GM21737 (cell line): ENCODE data around the gene CRK.
"Not testable (repeated sequence)": the region's sequence is repeated elsewhere in the genome, so short reads cannot be mapped to it uniquely, and the experiment has no call there.

Experiments
- ATAC-seq: cut with Tn5 transposase; IDR thresholded peaks from one replicate; pipeline ENCODE4 v1.9.1; 2021; ENCODE audit warnings: mild to moderate bottlenecking, moderate library complexity; ENCODE audit not compliant: unreplicated experiment

Gene CRK

GRCh38 chr17:1431631-1432104 is 24.4 kb downstream of the CRK start:
- no peak for ATAC-seq

- no peak for ATAC-seq
These were observed 32.4 kb downstream of the CRK start for GRCh38 chr17:1423456-1424135.

- ATAC-seq: no peak
These were observed 33.1 kb downstream of the CRK start for GRCh38 chr17:1422885-1423284.

DNA sequence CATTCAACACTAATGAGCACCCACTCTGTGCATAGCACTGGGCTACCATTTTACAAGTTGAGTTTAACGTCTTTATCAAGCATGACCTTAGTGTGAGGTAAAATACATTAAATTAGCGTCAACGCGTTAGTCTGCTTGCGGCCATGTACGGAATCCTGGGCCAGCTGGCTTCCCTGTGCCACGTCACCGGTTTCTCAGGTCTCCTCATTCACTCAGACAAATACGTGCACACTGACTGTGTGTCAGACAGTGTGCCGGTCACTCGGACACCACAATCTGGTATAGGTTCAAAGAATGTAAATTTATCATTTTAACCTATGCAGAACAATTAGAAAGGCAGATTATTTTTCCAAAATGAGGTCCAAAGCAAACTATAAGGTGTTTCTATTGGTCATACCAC is 34.6 kb downstream of the CRK start:
- no peak for ATAC-seq

DNA sequence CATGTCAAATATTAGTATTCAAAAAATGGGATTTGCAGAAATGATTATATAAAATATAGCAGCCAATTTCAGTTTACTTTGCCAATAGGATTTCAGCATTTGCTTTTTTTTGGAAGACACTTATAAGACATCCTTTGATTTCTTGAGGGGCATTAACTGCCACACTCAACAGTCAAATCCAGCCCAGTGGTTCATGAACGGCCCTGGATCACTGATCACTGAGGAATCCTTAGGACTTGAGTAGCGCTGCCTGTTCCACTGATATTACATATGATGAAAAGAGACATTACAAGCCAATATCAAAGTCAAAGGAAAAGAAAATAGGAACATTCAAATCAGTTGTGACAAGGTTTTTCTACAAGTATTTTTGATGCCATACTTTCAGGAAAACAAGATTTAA is 35.1 kb downstream of the CRK start:
- ATAC-seq: no peak

GRCh38 chr17:1420163-1420562 is 35.9 kb downstream of the CRK start:
- no peak for ATAC-seq

- not testable (repeated sequence) for ATAC-seq
These were observed 37.6 kb downstream of the CRK start for GRCh38 chr17:1418476-1418875.

DNA sequence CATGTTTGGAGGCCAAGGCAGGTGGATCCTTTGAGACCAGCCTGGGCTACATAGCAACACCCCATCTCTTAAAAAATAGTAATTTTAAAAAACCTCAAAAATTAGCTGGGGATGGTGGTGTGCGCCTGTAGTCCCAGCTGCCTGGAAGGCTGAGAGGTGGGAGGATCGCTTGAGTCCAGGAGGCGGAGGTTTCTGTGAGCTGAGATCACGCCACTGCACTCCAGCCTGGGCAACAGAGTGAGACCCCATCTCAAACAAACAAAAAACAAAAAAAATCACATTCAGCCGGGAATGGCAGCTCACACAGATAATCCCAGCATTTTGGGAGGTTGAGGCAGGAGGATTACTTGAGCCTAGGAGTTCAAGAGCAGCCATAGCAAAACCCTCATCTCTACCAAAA is 39.6 kb downstream of the CRK start:
- no peak for ATAC-seq

- ATAC-seq: no peak
These were observed 41.4 kb downstream of the CRK start for GRCh38 chr17:1414634-1415033.

DNA sequence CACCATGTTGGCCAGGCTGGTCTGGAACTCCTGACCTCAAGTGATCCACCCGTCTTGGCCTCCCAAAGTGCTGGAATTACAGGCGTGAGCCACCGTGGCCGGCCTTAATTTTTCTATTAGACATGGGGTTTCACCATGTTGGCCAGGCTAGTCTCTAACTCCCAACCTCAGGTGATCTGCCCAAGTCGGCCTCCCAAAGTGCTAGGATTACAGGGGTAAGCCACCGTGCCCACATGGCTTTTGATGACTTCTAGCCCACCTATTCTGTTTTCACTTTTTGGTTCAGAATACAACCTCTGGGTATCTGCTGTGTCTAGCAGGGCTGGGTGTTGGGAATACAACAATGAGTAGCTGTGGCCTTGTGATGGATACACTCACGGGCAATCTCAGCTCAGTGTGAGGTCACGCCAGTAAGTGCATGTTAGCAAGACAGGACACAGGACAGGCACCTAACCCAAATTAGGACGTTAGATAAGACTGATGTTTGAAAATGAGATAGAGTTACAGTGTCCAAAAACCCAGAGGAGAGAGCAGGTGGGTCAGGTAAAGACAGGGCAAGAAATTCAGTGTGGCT is 41.9 kb downstream of the CRK start:
- no peak for ATAC-seq

GRCh38 chr17:1413281-1413791 is 42.7 kb downstream of the CRK start:
- ATAC-seq: no peak

DNA sequence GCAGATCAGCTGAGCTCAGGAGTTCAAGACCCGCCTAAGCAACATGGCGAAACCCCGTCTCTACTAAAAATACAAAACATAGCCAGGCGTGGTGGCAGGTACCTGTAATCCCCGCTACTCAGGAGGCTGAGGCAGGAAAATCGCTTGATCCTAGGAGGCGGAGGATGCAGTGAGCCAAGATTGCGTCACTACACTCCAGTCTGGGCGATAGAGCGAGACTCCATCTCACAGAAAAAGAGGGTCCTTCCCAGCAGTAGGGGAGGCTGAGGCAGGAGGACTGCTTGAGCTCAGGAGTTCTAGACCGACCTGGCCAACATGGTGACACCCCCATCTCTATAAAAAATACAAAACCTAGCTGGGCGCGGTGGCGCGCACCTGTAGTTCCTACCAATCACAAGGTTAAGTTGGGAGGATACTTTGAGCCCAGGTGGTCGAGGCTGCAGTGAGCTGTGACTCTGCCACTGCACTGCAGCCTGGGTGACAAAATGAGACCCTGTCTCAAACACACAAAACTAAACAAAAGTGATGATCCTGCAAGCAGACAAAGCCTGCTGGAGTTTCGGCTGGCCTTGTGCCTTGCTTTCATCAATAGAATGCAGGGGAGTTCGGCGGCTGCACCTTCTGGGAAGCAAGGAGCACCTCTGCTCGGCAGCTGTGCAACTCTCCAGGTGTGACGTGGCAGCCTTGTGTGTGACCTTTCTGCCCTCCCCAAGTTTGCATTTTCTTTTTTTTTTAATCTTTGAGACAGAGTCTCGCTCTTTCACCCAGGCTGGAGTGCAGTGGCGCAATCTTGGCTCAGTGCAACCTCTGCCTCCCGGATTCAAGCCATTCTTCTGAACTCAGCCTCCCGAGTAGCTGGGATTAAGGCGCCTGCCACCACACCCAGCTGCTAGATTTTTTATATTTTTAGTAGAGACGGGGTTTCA is 43.6 kb downstream of the CRK start:
- ATAC-seq: no peak

GRCh38 chr17:1402262-1402586 is 53.8 kb downstream of the CRK start:
- no peak for ATAC-seq

DNA sequence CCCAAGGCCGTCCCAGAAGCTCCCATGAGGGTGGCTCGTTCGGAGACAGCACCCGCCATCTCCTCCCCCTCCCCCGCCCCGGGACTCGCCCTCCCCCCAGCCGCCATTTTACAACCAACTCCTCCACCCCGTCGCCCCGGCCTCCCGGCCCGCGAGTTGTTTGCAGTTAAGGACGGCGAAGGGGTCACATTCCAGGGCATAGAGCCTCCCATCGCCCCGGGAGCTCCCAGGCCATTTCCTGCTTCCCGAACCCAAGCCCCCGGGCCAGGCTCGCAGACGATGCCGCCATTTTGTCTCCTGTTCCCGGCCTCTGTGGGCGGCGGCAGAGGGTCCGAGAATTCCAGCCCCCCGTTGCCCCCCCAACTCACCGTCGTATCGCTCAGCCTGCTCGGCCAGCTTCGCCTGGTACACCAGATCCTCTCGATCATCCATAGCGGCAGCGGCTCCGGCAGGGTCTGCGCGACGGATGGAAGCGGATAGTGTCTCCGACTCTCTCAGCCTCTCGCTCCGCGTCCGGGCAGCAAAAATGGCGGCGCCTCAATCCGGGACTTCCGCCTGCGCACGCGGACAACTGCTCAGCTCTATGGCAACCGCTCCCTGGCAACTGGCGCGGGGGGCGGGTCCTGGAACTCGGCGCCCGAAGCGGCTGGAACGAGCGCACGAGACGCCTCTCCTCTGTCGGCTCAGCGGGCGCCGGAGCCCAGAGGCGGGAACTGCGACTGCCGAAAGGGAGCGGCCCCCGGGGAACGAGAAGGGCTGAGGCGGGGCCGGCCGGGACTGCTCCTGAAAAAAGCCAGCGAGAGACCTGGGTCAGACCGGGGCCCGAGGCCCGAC is 56.1 kb downstream of the CRK start, which contains the start of gene YWHAE:
Gene YWHAE (minus strand): TSS at position 544 of the 834 bp plus-strand sequence. CDS start 112 bp downstream, at position 432.
- peak; percentile 95 for ATAC-seq

- peak; percentile 8 for ATAC-seq
These were observed 56.9 kb downstream of the CRK start for GRCh38 chr17:1398931-1399678.

GRCh38 chr17:1398028-1398427 is 58.0 kb downstream of the CRK start:
- no peak for ATAC-seq

GRCh38 chr17:1395876-1396665 is 60.0 kb downstream of the CRK start:
- not testable (repeated sequence) for ATAC-seq

- no peak for ATAC-seq
These were observed 64.5 kb downstream of the CRK start for GRCh38 chr17:1391577-1391976.
